Upper lobe of left lung (tissue), 6 donors: ENCODE measurements around the gene TRIM56. TPM values are rescaled to one million over a fixed set of nuclear protein-coding genes. Genes with fewer than 3 reads are reported as not detected.
"Not testable (repeated sequence)": the region's sequence is repeated elsewhere in the genome, so short reads cannot be mapped to it uniquely, and the experiment has no call there.

Experiments used
- ATAC-seq, 2 donors: fragments of 200-7000 bp; cut with Tn5 transposase; one replicate each; pipeline ENCODE4 v1.9.1; 2022; ENCODE audit warnings: mild to moderate bottlenecking in 2 of 2, moderate library complexity in 2 of 2; ENCODE audit not compliant: low FRiP score in 2 of 2
- DNase-seq, 2 donors: peaks; one replicate each; pipeline ENCODE4 v3.0.0-alpha.2; 2019 to 2020
- H3K27ac ChIP-seq, 4 donors: fragments of 200-600 bp; sonication (generic); one replicate each; pipeline ENCODE4 v1.5.1; 2016 to 2019
- H3K27me3 ChIP-seq, 4 donors: fragments of 200-600 bp; sonication (generic); one replicate each; pipeline ENCODE4 v1.5.1; 2017 to 2019
- H3K36me3 ChIP-seq, 4 donors: fragments of 200-600 bp; sonication (generic); one replicate each; pipeline ENCODE4 v1.5.1; 2016 to 2019
- H3K4me1 ChIP-seq, 4 donors: fragments of 200-600 bp; sonication (generic); one replicate each; pipeline ENCODE4 v1.5.1; 2018 to 2019
- H3K4me3 ChIP-seq, 4 donors: fragments of 200-600 bp; sonication (generic); one replicate each; pipeline ENCODE4 v1.5.1; 2017 to 2019; ENCODE audit warnings: mild to moderate bottlenecking in 2 of 4, moderate library complexity in 1 of 4
- H3K9me3 ChIP-seq, 4 donors: fragments of 200-600 bp; sonication (generic); one replicate each; pipeline ENCODE4 v1.5.1; 2018 to 2019
- EP300 ChIP-seq, 4 donors: sonication (generic); formaldehyde crosslinking; IDR thresholded peaks; one replicate each; pipeline ENCODE4 v1.5.1; 2017; ENCODE audit warnings: antibody characterized with exemption in 4 of 4, control low read depth in 2 of 4
- POLR2A ChIP-seq, 4 donors: fragments of 450-650 bp; IDR thresholded peaks; one replicate each; pipeline ENCODE4 v1.5.1; 2016 to 2017; ENCODE audit warnings: antibody characterized with exemption in 4 of 4, mild to moderate bottlenecking in 2 of 4
- POLR2AphosphoS5 ChIP-seq, 2 donors: sonication (generic); formaldehyde crosslinking; IDR thresholded peaks; one replicate each; pipeline ENCODE4 v1.5.1; 2017; ENCODE audit warnings: antibody characterized with exemption in 2 of 2
- WGBS, 2 donors: methylation state at CpG; one replicate each; pipeline ENCODE4 v1.1.5; 2017 to 2018; 5-methylcytosine and 5-hydroxymethylcytosine counted together
- total RNA-seq, 6 donors: library from RNA; depleted of rRNA in 4 of 6; stranded (reverse); fragments of >200 nt in 4 of 6; gene quantifications; one replicate each; pipeline versions ENCODE4 v1.1.0 to v1.2.1, GENCODE V29; 2016 to 2021
- TF ChIP-seq, protein P1 (sequence below), 6 experiments: fragments of 450-650 bp in 4 of 6; fragments of 200-600 bp in 2 of 6; sonication (generic) in 2 of 6; IDR thresholded peaks; one replicate each; pipeline ENCODE4 v1.5.1; 2016 to 2019; ENCODE audit warnings: antibody characterized with exemption in 6 of 6
- donor health status: DM: no; HTN: no; CAD: no; lungs with moderate emphysema.
- donor health status: DM: no; HTN: yes; CAD: no; lungs with severe emphysema.

TRIM56 gene
- total RNA-seq, 6 donors from 2014 or later: 25.4 to 66.1 (median 51.3) TPM

DNA sequence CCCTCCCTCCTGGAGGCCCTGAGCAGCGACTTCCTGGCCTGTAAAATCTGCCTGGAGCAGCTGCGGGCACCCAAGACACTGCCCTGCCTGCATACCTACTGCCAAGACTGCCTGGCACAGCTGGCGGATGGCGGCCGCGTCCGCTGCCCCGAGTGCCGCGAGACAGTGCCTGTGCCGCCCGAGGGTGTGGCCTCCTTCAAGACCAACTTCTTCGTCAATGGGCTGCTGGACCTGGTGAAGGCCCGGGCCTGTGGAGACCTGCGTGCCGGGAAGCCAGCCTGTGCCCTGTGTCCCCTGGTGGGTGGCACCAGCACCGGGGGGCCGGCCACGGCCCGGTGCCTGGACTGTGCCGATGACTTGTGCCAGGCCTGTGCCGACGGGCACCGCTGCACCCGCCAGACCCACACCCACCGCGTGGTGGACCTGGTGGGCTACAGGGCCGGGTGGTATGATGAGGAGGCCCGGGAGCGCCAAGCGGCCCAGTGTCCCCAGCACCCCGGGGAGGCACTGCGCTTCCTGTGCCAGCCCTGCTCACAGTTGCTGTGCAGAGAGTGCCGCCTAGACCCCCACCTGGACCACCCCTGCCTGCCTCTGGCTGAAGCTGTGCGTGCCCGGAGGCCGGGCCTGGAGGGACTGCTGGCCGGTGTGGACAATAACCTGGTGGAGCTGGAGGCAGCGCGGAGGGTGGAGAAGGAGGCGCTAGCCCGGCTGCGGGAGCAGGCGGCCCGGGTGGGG is 2.2 kb downstream of the TRIM56 start:
- WGBS, 2 donors: 95% methylated on average over 12 to 30 of the region's 45 CpGs
- peak in 1 of 2 donors; percentile 86 for DNase-seq
- Histone ChIP-seq H3K36me3 (peaks cover 17 to 46% (median 36%) of the 10 kb centered on the region in 4 donors), H3K4me1 (peaks cover 36 to 54% (median 44%) of the 10 kb centered on the region in 4 donors), H3K9me3 (no peaks in the 10 kb centered on the region), H3K27ac (peak overlapping the region in 3 of 4 donors; percentile 49 to 96 (median 96)), H3K4me3 (peak overlapping the region in 1 of 4 donors; percentile 73), H3K27me3 (no peaks in the 10 kb centered on the region)
- TF ChIP-seq POLR2AphosphoS5 (IDR thresholded peaks at IDR 0.05): no peak
- TF ChIP-seq POLR2A (IDR thresholded peaks at IDR 0.05): no peak
- TF ChIP-seq EP300 (IDR thresholded peaks at IDR 0.05): no peak
- TF ChIP-seq, protein P1, sequence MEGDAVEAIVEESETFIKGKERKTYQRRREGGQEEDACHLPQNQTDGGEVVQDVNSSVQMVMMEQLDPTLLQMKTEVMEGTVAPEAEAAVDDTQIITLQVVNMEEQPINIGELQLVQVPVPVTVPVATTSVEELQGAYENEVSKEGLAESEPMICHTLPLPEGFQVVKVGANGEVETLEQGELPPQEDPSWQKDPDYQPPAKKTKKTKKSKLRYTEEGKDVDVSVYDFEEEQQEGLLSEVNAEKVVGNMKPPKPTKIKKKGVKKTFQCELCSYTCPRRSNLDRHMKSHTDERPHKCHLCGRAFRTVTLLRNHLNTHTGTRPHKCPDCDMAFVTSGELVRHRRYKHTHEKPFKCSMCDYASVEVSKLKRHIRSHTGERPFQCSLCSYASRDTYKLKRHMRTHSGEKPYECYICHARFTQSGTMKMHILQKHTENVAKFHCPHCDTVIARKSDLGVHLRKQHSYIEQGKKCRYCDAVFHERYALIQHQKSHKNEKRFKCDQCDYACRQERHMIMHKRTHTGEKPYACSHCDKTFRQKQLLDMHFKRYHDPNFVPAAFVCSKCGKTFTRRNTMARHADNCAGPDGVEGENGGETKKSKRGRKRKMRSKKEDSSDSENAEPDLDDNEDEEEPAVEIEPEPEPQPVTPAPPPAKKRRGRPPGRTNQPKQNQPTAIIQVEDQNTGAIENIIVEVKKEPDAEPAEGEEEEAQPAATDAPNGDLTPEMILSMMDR (IDR thresholded peaks at IDR 0.05): no peak
- no peak for ATAC-seq

DNA sequence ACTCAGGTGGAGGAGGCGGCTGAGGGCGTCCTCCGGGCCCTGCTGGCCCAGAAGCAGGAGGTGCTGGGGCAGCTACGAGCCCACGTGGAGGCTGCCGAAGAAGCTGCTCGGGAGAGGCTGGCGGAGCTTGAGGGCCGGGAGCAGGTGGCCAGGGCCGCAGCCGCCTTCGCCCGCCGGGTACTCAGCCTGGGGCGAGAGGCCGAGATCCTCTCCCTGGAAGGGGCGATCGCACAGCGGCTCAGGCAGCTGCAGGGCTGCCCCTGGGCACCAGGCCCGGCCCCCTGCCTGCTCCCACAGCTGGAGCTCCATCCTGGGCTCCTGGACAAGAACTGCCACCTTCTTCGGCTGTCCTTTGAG is 2.8 kb downstream of the TRIM56 start:
- Histone ChIP-seq H3K4me1 (peaks cover 36 to 54% (median 44%) of the 10 kb centered on the region in 4 donors), H3K36me3 (peaks cover 17 to 47% (median 37%) of the 10 kb centered on the region in 4 donors), H3K27ac (peak overlapping the region in 1 of 4 donors; percentile 96), H3K9me3 (no peaks in the 10 kb centered on the region), H3K4me3 (no peak overlapping the region), H3K27me3 (no peaks in the 10 kb centered on the region)
- no peak for ATAC-seq
- WGBS, 2 donors: 92 to 96% methylated on average over 8 to 20 of the region's 21 CpGs
- peak in 1 of 2 donors; percentile 66 for DNase-seq
- no peak for TF ChIP-seq POLR2AphosphoS5 (IDR thresholded peaks at IDR 0.05)
- no peak for TF ChIP-seq POLR2A (IDR thresholded peaks at IDR 0.05)
- TF ChIP-seq EP300 (IDR thresholded peaks at IDR 0.05): no peak
- TF ChIP-seq, protein P1 (IDR thresholded peaks at IDR 0.05): no peak

DNA sequence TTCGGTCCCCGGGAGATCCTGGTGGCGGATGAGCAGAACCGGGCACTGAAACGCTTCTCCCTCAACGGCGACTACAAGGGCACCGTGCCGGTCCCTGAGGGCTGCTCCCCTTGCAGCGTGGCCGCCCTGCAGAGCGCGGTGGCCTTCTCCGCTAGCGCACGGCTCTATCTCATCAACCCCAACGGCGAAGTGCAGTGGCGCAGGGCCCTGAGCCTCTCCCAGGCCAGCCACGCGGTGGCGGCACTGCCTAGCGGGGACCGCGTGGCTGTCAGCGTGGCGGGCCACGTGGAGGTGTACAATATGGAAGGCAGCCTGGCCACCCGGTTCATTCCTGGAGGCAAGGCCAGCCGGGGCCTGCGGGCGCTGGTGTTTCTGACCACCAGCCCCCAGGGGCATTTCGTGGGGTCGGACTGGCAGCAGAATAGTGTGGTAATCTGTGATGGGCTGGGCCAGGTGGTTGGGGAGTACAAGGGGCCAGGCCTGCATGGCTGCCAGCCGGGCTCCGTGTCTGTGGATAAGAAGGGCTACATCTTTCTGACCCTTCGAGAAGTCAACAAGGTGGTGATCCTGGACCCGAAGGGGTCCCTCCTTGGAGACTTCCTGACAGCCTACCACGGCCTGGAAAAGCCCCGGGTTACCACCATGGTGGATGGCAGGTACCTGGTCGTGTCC is 3.7 kb downstream of the TRIM56 start:
- 93 to 98% methylated on average over 11 to 31 of the region's 41 CpGs for WGBS, 2 donors
- no peak for ATAC-seq
- peaks cover 17 to 47% (median 37%) of the 10 kb centered on the region in 4 donors for H3K36me3 ChIP-seq
- H3K27ac ChIP-seq: peak overlapping the region in 2 of 4 donors; percentile 43 to 96
- H3K4me1 ChIP-seq: peaks cover 36 to 58% (median 47%) of the 10 kb centered on the region in 4 donors
- H3K4me3 ChIP-seq: no peak overlapping the region
- H3K27me3 ChIP-seq: no peaks in the 10 kb centered on the region
- TF ChIP-seq EP300 (IDR thresholded peaks at IDR 0.05) (no peak), POLR2AphosphoS5 (IDR thresholded peaks at IDR 0.05) (no peak), POLR2A (IDR thresholded peaks at IDR 0.05) (no peak)
- TF ChIP-seq, protein P1 (IDR thresholded peaks at IDR 0.05): no peak
- peak in 1 of 2 donors; percentile 75 for DNase-seq
- H3K9me3 ChIP-seq: no peaks in the 10 kb centered on the region

DNA sequence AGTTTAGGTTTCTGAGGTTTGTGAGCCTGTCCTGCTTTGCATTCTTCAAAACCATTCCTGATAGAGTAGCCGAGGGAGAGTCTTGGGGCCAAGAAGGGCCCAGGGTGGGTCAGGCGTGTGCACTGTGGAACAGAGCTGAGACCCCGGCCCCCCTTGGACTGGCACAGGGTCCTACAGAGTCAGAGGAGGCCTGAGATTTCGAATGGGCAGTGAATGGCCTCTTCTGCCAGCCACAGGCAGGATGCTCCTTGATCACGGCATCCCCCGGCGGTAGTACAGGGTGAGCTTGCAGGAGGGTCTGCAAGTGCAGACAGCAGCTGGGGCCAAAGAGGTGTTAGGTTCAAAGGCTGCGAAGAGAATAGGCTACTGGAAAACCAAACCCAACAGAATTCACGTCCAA is 4.6 kb downstream of the TRIM56 start:
- Histone ChIP-seq H3K4me1 (peaks cover 33 to 57% (median 45%) of the 10 kb centered on the region in 4 donors), H3K4me3 (no peak overlapping the region), H3K9me3 (no peaks in the 10 kb centered on the region), H3K36me3 (peaks cover 17 to 47% (median 37%) of the 10 kb centered on the region in 4 donors), H3K27ac (peak overlapping the region in 2 of 4 donors; percentile 13 to 44), H3K27me3 (no peaks in the 10 kb centered on the region)
- DNase-seq (no peak), ATAC-seq (no peak)
- 83 to 97% methylated on average over 7 to 9 of the region's 9 CpGs for WGBS, 2 donors
- TF ChIP-seq EP300 (IDR thresholded peaks at IDR 0.05) (no peak), POLR2AphosphoS5 (IDR thresholded peaks at IDR 0.05) (no peak), POLR2A (IDR thresholded peaks at IDR 0.05) (no peak)
- TF ChIP-seq, protein P1 (IDR thresholded peaks at IDR 0.05): no peak

DNA sequence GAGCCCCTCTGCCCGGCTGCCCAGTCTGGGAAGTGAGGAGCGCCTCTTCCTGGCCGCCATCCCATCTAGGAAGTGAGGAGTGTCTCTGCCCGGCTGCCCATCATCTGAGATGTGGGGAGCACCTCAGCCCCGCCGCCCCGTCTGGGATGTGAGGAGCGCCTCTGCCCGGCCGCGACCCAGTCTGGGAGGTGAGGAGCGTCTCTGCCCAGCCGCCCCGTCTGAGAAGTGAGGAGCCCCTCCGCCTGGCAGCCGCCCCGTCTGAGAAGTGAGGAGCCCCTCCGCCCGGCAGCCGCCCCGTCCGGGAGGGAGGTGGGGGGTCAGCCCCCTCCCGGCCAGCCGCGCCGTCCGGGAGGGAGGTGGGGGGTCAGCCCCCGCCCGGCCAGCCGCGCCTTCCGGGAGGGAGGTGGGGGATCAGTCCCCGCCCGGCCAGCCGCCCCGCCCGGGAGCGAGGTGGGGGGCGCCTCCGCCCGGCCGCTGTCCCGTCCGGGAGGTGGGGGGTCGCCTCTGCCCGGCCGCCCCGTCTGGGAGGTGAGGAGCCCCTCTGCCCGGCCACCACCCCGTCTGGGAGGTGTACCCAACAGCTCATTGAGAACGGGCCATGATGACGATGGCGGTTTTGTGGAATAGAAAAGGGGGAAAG is 7.1 kb downstream of the TRIM56 start:
- H3K4me1 ChIP-seq: peaks cover 20 to 37% (median 31%) of the 10 kb centered on the region in 4 donors
- not testable (repeated sequence) for H3K4me3 ChIP-seq, H3K27me3 ChIP-seq, H3K9me3 ChIP-seq, H3K27ac ChIP-seq, ATAC-seq
- 93 to 96% methylated on average over 9 to 32 of the region's 53 CpGs for WGBS, 2 donors
- peak in 1 of 2 donors; percentile 69 for DNase-seq
- H3K36me3 ChIP-seq: peaks cover 17 to 43% (median 33%) of the 10 kb centered on the region in 4 donors
